Body of pancreas (tissue), 4 donors: ENCODE results near the gene TPPP3. TPM values are rescaled to one million over a fixed set of nuclear protein-coding genes. Genes with fewer than 3 reads are reported as not detected.

Experiments used
- ATAC-seq: fragments of 150-250 bp; one replicate; pipeline ENCODE4 v1.9.1; 2016
- DNase-seq, 4 donors: peaks; one replicate each; pipeline ENCODE4 v3.0.0-alpha.2; 2019
- H3K27ac ChIP-seq, 4 donors: fragments of 200-600 bp; sonication (generic); 1 replicate in 3 of 4; 2 replicates in 1 of 4; pipeline versions ENCODE4 v1.5.1 to v1.6.1; 2016 to 2019; ENCODE audit warnings: mild to moderate bottlenecking in 1 of 4, mixed read lengths in 1 of 4, moderate library complexity in 1 of 4
- H3K27me3 ChIP-seq, 2 donors: fragments of 200-600 bp; sonication (generic); one replicate each; pipeline ENCODE4 v1.6.0; 2016; ENCODE audit warnings: mild to moderate bottlenecking in 1 of 2
- H3K36me3 ChIP-seq, 2 donors: fragments of 200-600 bp; sonication (generic); replicated peaks in 1 of 2; 2 replicates each; pipeline ENCODE4 v1.5.1; 2016; ENCODE audit warnings: low read depth in 2 of 2; ENCODE audit not compliant: insufficient read depth in 1 of 2
- H3K4me1 ChIP-seq: fragments of 200-600 bp; sonication (generic); one replicate; pipeline ENCODE4 v1.6.0; 2016
- H3K4me3 ChIP-seq, 2 donors: fragments of 200-600 bp; sonication (generic); 1 replicate in 1 of 2; 2 replicates in 1 of 2; pipeline ENCODE4 v1.5.1; 2016 to 2019
- H3K9me3 ChIP-seq, 3 donors: fragments of 200-600 bp; sonication (generic); 1 replicate in 2 of 3; 2 replicates in 1 of 3; pipeline ENCODE4 v1.5.1; 2016
- CTCF ChIP-seq, 7 experiments: fragments of 450-650 bp in 4 of 7; fragments of 200-600 bp in 3 of 7; sonication (generic) in 3 of 7; IDR thresholded peaks; one replicate each; pipeline ENCODE4 v1.5.1; 2016 to 2019; ENCODE audit warnings: antibody characterized with exemption in 7 of 7
- POLR2A ChIP-seq, 3 donors: fragments of 450-650 bp; IDR thresholded peaks; one replicate each; pipeline ENCODE4 v1.6.1; 2016; ENCODE audit warnings: antibody characterized with exemption in 3 of 3, mild to moderate bottlenecking in 2 of 3
- WGBS, 2 donors: methylation state at CpG; one replicate each; pipeline ENCODE4 v1.1.5; 2017; 5-methylcytosine and 5-hydroxymethylcytosine counted together
- intact Hi-C: fragments of 100-400 bp; cut with DNase I; formaldehyde crosslinking; loops from one replicate; pipeline ENCODE4 v1.15.1; 2023
- total RNA-seq, 2 donors: library from RNA; depleted of rRNA; stranded (reverse); fragments of >200 nt; gene quantifications; one replicate each; pipeline ENCODE4 v1.1.0, GENCODE V29; 2016

Gene TPPP3
- total RNA-seq, 2 donors from 2014 or later, result 11.2 to 30.0 TPM

GRCh38 chr16:67393788-67394154 is 473 bp upstream of the TPPP3 start:
- no peak for ATAC-seq
- H3K27me3 ChIP-seq, result peaks cover 0 to 7% of the 10 kb centered on the region in 2 donors
- H3K9me3 ChIP-seq, result no peaks in the 10 kb centered on the region
- DNase-seq, result no peak
- peak overlapping the region in 3 of 4 donors; percentile 52 to 72 (median 72) for H3K27ac ChIP-seq
- WGBS, 2 donors, result 27 to 87% methylated on average over 4 to 20 of the region's 20 CpGs
- intact Hi-C loops, result no loop called here
- no peak overlapping the region for H3K4me3 ChIP-seq
- peaks cover 53% of the 10 kb centered on the region for H3K4me1 ChIP-seq
- no peaks in the 10 kb centered on the region for H3K36me3 ChIP-seq
- TF ChIP-seq CTCF (IDR thresholded peaks at IDR 0.05) (no peak), POLR2A (IDR thresholded peaks at IDR 0.05) (no peak)

- peaks cover 0 to 7% of the 10 kb centered on the region in 2 donors for H3K27me3 ChIP-seq
- H3K27ac ChIP-seq, result peak overlapping the region in 2 of 4 donors; percentile 52 to 72
- no peaks in the 10 kb centered on the region for H3K9me3 ChIP-seq
- intact Hi-C loops, result no loop called here
- DNase-seq (no peak), ATAC-seq (no peak)
- H3K4me3 ChIP-seq, result no peak overlapping the region
- no peaks in the 10 kb centered on the region for H3K36me3 ChIP-seq
- TF ChIP-seq CTCF (IDR thresholded peaks at IDR 0.05) (no peak), POLR2A (IDR thresholded peaks at IDR 0.05) (no peak)
- WGBS, 2 donors, result 84 to 85% methylated on average over 14 to 18 of the region's 18 CpGs
- peaks cover 53% of the 10 kb centered on the region for H3K4me1 ChIP-seq
Observed at GRCh38 chr16:67392301-67393059, 818 bp downstream of the TPPP3 start.

DNA sequence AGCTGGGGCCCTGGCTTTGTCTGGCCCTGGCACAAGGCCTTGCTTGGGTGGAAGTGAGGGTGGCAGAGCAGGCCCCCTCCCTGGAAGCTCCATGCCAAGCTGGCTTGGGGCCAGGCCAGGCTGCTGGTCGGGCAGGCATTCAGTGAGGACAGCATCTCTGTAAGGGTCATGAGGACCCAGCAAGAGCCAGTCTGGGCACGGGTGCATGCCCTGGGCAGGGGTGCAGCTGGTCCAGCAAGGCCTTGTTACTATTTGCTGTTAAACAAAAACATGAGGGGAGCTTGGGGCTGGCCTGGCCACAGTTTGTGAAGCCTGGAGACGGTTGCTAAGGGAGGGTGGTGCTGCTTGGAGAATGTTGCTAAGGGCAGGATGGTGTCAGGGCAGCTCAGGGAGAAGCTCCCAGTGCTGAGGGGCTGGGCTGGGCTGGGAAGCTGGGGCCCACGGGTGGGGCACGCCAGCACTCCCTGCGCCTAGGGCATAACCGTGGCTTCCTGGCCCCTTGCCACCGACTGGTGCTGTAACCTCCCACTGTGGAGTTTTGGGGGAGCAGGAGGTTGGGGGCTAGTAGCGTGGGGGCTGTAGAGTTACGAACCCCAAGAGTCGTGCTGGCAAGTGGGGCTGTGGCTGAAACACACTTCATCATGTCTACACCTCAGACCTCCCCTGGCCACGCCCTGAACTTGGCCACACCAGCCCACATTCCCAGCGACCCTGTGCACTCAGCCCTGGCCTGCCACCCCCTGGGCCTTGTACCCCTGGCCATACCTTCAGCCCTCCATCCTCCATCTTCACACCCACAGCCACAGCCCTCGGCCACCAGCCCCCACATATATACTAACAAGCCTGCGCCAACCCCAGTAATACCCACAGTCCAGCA is 1.6 kb downstream of the TPPP3 start:
- TF ChIP-seq CTCF (IDR thresholded peaks at IDR 0.05) (no peak), POLR2A (IDR thresholded peaks at IDR 0.05) (no peak)
- DNase-seq, result peak in 2 of 4 donors; percentile 20 to 38
- no peak overlapping the region for H3K4me3 ChIP-seq
- H3K36me3 ChIP-seq, result no peaks in the 10 kb centered on the region
- intact Hi-C loops, result no loop called here
- no peaks in the 10 kb centered on the region for H3K9me3 ChIP-seq
- 73 to 80% methylated on average over 9 to 15 of the region's 15 CpGs for WGBS, 2 donors
- no peak overlapping the region for H3K27ac ChIP-seq
- peaks cover 45% of the 10 kb centered on the region for H3K4me1 ChIP-seq
- no peak for ATAC-seq
- peaks cover 0 to 7% of the 10 kb centered on the region in 2 donors for H3K27me3 ChIP-seq

DNA sequence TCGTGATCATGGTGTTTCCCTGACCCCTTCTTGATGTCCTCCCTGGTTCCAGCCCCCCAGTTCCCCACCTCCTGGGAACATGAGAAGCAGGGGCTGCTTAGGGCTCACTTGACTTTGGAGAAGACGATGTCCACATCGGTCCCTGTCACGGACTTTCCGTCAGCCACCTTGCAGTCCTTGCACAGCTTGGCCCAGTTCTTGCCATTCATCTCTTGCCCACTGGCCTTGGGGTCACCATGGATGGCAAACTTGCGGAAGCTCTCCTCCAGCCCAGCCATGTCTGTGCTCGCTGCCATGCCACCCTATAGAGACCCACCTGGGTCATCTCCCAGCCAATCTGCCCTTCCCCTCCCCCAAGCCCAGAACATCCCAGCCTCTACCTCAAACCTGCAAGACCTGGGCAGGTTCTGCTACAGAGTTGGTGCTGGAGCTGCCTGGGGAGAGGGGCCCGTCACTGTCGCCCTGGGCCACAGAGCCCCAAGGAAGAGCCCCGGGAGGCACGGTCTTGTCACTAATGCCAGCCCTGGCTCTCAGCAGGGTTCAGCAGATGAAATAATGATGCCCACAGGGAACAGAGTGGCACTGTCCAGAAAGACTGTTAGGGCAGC is 2.4 kb downstream of the TPPP3 start:
- H3K27me3 ChIP-seq, result peaks cover 0 to 7% of the 10 kb centered on the region in 2 donors
- H3K4me3 ChIP-seq, result no peak overlapping the region
- no peak for TF ChIP-seq POLR2A (IDR thresholded peaks at IDR 0.05)
- no peak for TF ChIP-seq CTCF (IDR thresholded peaks at IDR 0.05)
- no peak overlapping the region for H3K27ac ChIP-seq
- intact Hi-C loops, result no loop called here
- H3K36me3 ChIP-seq, result no peaks in the 10 kb centered on the region
- DNase-seq, result no peak
- peaks cover 37% of the 10 kb centered on the region for H3K4me1 ChIP-seq
- H3K9me3 ChIP-seq, result no peaks in the 10 kb centered on the region
- ATAC-seq, result no peak
- WGBS, 2 donors, result 77 to 99% methylated on average over 11 of the region's 11 CpGs
